T-helper 22 cell (primary cell): Measurements from ENCODE around the gene CD44.
A peak's percentile ranks its signal among the peaks of the same experiment; 100 is the strongest.
"Not testable (repeated sequence)": the region's sequence is repeated elsewhere in the genome, so short reads cannot be mapped to it uniquely, and the experiment has no call there.

Source experiments
- DNase-seq: peaks from one replicate; pipeline ENCODE4 v3.0.0-alpha.2; 2020; ENCODE audit warnings: low read depth

The CD44 gene

DNA sequence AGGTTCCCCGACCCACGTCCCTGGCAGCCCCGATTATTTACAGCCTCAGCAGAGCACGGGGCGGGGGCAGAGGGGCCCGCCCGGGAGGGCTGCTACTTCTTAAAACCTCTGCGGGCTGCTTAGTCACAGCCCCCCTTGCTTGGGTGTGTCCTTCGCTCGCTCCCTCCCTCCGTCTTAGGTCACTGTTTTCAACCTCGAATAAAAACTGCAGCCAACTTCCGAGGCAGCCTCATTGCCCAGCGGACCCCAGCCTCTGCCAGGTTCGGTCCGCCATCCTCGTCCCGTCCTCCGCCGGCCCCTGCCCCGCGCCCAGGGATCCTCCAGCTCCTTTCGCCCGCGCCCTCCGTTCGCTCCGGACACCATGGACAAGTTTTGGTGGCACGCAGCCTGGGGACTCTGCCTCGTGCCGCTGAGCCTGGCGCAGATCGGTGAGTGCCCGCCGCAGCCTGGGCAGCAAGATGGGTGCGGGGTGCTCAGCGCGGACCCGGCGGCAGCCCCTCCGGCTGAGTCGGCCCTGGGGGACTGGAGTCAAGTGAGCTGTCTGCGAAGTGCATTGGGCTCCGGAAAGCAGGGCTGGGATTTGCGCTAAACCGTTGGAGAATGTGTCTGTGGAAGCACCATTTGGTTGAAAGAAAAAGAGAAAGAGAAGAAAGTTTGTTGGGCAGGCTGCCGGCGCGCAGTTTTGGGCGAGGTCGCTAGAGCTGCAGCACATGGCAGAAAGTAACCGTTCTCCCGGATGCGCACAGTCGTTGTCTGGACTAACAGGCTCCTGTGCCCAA, at the start of gene CD44:
CD44 (plus strand) TSS at position 229 of the 779 bp plus-strand sequence; CDS start at position 362, 133 bp downstream.
- peak; percentile 83 for DNase-seq

DNA sequence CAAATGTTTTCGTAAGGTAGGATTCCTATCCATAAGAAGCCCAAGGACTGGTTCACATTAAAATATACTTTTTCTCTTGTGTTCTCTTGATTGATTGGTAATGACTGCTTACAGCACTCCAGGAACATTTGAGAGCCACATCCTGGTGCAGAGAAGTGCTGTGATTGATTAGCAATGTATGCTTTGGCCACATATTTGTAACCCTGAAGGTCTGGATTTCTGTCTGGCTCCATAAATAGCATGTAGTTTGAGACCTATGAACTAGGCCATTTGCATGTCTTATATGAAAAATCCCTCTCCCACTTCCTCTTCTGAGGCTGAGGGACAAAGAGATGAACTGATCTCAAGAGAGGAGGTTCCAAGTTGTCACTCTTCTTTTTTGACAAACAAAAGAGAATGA, 49.3 kb upstream of the CD44 start:
- no peak for DNase-seq

DNA sequence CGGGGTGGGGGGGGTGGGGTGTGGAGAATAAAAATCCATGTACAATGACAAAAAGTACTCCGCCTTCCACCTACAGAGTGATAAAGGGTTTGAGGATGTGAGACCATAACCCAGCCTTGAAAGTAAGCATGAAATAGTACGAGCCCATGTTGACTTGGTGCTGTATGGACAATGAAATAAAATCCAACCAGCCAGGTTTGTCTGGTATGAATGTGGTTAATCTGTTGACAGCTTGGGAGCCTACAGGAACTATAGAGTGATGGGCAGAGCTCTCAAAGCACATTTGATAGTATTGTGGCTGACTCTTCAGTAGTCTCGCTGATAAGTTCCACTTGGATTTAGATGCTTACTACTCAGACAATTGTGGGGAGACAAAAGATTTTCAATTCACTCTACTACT, 48.8 kb upstream of the CD44 start:
- DNase-seq, result no peak

DNA sequence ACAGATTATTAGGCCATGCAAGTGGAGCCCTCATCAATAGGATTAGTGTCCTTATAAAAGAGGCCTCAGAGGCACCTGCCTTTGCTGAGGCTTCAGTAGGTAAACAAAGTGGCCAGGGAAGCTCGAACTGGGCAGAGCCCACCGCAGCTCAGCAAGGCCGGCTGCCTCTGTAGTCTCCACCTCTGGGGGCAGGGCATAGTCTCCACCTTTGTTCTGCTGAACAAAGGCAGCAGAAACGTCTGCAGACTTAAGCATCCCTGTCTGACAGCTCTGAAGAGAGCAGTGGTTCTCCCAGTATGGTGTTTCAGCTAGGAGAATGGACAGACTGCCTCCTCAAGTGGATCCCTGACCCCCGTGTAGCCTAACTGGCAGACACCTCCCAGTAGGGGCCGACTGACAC, 48.0 kb upstream of the CD44 start:
- DNase-seq, result not testable (repeated sequence)

DNA sequence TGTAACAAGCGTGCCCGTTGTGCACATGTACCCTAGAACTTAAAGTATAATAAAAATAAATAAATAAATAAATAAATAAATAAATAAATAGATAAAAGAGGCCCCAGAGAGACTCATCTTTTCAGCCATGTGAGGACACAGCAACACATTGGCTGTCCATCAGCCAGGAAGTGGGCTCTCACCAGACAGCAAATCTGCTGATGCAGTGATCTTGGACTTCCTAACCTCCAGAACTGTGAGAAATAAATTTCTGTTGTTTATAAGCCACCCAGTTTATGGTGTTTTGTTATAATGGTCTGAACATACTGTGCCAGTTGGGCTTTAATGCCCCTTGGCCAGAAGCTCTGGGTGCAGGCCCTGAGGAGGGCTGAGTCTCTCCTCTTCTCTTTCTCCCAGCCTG, 42.2 kb upstream of the CD44 start:
- DNase-seq, result no peak

DNA sequence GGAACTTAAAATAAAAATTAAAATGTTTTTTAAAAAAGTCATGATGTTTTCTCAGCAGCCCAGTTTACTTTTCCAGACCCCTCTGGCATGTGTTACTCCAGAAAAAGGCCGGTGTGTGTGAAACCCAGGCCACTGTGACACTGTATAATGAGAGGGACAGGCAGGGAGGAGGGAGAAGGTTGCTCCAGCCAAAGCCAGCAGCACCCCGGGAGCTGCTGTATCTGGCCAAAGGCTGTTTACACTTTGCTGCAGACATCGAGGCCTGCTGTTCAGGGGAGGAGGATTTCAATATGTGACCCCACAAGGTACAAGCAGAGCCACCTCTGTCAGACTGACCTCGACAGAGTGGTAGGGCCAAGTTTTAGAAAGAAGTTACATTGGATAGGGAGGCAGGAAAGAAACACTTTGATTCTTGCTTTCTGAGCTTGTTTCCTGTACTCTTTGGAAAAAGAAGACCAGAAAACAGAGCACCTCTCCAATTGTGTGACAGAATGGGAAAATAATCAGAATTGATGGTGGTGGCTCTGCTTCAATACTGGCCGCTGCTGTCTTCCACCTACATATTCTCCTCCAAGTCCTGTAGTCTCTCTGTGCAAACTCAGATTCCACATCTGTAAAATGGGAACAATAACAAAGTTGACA, 41.0 kb upstream of the CD44 start:
- no peak for DNase-seq

DNA sequence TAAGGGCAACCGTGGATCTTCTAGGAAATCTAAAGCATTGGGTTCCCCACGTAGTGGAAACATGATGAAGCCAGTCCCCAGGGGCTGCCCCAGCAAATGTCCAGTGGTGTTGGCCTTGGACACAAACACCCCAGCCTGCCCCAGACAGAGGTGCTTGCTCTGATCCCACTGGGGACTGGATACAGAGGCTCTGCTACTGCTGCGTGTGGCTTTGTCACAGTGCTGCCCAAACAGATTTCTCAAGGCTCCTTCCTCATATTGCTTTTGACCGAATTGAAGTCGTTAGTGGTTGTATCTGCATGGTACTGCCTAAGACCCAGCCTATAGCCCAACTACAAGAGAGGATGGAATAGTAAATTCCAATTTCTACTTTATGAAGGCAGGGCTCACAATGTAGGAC, 40.1 kb upstream of the CD44 start:
- no peak for DNase-seq

DNA sequence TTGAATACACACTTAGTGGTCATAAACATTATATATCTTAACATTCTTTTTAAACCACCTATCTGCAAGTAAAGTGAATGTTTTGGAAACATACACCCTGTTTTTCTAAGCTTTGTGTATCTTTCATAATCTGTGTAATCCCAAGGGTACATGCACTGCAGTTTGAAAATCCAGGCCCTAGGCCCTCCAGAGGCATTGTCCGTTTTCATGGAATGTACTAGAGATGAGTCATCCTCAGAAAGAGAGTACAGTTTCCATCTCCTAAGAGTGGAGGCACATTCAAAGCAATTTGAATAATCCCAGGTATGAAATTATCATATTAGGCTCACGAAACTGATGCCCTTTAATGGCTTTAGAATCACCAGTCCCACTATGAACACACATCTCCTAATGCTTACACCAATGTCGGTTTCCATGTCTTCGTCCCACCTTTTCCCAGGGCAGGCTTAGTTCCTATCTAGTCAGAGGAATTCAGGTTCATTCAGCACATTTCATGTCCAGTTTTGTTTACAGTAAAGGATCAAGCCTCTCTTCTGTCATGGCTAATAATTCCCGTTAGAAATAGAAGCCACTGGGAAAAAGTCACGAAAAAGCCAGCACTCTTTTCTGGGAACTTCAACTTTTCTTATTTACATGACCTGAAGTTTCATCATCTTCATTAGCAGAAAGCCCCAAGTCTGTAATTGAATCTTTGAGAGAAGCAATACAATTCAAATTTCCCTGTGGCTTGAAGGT, 39.5 kb upstream of the CD44 start:
- no peak for DNase-seq

DNA sequence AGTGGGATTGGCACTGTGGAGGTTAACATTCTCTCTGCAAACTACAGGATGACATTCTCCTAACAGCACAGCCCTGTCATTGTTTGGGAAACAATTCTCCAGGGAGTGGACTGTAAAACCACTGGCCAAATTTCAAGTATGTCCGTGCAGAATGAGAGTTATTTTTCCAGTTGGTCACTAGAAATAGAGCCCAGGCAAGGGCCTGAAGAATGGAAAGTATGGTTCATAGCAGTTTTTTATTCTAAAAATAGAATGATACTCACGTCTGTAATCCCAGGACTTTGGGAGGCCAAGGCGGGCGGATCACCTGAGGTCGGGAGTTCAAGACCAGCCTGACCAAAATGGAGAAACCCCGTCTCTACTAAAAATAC, 39.0 kb upstream of the CD44 start:
- no peak for DNase-seq

DNA sequence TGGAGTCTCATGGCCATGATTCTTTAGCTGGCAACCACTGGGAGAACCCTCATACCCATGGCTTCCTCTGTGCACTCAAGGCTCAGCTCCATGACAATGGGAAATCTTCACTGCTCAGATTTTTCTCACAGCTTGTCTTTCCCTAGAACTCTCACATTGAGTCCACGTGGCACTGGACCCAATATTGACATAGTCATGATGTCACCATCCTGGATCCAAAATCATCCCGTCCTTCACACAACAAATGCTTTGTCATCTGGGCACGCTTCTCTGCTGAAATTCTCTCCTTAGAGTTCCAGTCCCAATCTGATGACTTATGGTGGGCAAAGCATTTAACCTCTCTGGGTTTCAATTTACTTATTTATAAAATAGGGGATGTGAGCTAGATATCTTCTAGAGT, 37.7 kb upstream of the CD44 start:
- DNase-seq, result no peak

DNA sequence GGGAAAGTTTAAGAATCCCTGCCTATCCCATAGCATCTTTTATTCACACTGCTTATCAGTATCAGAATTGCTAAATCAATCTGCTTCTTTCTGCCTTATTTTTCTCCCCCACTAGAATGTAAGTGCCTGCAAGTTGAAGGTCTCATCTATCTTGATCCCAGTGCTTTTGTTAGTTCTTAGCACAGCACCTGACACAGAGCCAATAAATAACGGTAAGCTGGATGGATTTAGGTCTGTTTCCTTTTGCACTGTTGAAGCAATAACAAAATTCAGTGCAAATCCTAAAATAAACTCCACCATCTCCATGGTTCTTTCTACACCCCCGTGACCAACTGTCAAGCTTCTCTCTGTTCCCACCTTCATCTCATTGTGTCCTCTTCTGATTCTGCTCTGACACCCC, 36.7 kb upstream of the CD44 start:
- no peak for DNase-seq

DNA sequence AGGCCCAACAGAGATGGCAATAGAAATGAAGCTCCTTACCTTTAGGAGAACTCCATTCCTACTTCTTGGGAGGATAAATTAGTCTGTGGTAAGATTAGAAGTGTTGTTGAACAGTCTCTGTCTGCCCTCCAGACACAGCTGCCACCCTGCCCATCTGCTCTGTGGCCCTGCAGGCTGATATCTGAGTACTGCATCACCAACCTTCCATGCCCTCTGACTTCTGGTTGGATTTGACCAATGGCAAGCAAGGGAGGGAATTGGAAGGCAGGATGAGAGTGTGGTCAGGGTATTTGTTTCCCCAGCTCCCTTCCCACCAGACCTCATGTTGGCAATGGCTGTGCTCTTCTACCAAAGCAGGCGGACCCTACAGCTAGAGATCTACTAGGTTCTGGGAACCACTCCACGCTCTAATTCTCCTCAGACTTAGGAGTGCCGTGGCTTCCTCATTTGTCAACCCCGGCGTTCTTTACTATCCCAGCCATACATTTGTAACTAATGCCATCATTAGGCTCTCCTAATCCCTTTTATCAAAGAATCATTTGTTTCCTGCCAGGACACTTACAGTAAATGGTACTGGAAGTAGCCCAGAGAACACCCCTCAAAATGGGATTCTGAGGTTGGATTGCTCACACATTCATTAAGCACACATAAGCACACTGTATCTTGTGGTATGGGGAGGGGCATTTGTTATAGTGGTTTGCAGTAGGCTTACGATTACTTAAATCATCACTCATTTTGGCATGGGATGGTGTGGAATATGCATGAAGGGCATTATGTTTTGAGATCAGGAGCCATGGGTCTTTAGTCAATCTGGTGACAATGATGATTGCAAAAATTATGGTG, 35.4 kb upstream of the CD44 start:
- no peak for DNase-seq

DNA sequence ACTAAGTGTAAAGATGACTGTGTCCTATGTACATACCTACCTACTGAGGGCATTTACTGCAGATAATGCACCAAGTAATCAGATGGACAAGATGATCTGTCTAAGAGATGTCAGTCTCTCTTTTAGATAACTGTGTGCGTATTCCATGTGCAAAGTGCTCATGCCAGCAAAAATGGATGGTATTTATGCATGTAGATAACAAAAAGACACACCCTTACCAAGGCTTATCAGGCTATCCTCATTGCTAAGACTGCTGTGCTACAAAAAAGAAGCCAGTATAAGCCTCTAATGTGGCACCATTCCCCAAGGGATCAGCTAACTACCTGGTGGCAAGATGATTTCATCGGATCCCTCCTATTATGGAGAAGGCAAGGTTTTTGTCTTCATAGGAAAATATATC, 34.3 kb upstream of the CD44 start:
- DNase-seq, result no peak

DNA sequence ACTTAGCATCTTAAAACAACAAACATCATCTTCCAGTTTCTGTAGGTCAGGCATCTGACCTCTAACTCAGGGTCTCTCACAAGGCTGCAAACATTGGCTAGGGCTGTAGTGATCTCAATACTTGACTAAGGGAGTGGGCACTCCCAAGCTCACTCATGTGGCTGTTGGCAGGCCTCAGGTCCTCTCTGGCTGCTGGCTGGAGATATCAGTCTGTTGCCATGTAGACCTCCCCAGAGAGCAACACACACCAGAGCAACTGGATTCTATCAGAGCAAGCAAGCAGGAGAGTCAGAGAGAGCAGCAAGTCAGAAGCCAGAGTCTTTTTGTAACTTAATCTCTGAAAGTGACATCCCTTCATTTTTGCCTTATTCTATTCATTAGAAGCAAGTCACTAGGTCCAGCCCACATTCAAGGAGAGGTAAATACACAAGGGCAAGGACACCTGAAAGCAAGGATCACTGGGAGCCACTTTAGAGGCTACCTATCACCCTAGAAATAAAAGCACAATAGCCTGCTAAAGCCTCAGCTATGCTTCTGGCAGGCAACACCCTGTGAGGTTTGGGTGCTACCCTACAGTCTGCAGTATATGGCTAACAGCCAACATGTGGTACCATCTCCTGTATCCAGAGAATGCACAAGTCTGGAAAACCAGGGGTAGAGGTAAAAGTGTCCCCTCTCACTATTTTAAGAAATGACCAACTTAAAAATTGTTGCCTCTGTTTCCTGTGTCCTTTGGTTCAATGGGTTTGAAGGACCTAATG, 33.5 kb upstream of the CD44 start:
- no peak for DNase-seq

DNA sequence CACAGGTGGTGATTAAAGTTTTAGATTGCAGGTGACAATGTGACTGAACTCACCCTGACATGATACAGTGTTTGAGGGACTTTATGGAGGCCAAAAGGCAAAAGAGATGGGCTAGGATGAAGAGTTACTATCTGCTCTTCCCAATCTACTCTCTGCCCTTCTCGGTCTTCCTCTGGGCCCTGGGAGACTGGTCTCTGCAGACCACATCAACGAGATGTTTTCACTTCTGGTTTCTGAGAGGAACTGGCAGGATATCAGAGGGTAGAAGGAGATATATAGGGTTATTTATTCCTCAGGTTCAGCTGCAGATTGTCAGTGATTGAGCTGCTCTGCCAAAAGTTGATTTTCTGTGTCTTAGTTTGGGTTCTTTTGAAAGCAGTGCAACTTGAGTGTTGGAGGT, 32.4 kb upstream of the CD44 start:
- DNase-seq, result no peak

DNA sequence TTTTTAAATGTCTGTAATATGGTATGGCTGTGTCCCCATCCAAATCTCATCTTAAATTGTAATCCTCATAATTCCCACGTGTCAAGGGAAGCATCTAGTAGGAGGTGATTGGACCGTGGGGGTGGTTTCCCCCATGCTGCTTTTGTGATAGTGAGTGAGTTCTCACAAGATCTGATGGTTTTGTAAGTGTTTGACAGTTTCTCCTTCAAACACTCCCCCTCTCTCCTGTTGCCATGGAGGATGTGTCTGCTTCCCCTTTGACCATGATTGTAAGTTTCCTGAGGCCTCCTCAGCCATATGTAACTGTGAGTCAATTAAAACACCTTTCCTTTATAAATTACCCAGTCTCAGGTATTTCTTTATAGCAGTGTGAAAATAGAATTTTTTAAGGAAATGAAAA, 31.1 kb upstream of the CD44 start:
- no peak for DNase-seq

DNA sequence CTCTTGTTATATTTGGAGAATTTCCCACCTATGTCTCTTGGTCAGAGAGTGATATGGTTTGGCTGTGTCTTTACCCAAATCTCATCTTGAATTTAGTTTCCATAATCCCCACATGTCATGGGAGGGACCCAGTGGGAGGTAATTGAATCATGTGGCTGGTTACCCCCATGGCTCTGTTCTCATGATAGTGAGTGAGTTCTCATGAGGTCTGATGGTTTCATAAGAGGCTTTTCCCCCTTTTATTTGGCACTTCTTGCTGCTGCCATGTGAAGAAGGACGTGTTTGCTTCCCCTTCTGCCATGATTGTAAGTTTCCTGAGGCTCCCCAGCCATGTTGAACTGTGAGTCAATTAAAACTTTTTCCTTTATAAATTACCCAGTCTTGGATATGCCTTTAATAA, 30.6 kb upstream of the CD44 start:
- not testable (repeated sequence) for DNase-seq

DNA sequence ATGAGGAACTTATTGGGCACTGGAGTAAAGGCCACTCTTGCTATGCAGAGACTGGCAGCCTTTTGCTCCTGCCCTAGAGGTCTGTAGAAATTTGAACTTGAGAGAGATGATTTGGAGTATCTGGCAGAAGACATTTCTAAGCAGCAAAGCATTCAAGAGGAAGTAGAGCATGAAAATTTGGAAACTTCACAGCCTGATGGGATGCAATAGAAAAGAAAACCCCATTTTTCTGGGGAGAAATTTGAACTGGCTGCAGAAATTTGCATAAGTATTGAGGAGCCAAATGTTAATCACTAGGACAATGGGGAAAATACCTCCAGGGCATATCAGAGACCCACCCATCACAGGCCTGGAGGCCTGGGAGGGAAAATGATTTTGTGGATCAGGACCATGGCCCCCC, 29.9 kb upstream of the CD44 start:
- DNase-seq, result no peak

DNA sequence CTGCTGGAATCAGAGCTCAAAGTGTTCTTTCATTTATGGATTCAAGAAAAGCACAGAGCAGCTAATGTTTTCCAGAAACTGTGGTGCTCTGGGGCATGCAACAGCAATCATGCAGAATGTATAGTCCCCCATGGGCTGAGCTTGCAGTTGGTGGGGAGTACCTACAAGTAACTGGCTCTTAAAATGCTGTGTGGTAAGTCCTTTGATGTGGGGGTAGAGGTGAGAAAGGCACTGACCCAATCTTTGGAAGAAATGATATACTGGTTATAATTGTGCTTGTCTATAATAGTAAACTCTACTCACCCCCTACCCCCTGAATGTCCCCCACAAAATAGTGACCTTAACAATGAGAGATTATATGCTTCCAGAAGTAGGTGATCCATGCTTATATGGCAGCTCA, 29.1 kb upstream of the CD44 start:
- DNase-seq, result no peak

DNA sequence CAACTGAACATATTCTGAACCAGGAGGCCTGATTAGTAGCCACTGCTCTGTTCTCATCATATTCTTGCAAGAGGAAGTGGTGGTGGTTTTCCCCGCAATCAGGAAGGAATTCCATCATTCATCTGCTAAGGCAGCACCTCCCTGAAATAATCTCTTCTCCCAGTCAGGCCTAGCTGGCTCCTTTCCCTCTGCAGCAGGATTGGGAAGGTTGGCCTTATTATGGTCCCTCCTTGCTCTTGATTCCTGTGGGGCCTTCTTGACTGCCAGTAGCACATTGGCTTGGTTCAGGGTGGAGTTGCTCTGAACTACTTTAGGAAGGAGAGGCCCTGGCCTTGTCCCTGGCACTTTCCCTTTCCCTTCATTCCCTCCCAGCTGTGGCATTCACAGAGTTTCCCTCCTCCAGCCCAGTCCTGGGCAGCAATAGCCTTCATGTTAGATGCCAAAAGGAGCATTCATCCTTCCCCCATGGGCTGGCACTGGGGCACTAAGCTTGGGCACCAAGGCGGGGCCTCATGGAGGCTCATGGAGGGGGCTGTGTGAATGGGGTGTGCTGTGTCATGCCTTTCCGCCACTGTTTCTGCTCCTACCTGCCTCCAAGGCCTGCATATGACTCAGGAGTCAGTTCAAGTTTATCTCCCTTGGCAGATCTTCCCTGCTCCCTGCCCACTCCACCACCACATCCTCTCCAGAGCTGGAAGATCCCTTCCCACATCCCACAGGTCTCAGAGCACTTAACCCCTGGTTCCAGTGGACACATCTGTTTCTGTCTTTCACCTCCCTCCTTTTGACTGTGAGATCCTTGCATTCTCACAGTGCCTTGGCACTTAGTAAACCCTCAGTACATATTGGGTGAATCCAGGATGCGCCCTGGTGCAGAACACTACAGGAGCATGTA, 27.6 kb upstream of the CD44 start:
- no peak for DNase-seq
